EL (cell line): ENCODE results near the gene TRDN.
"Not testable (repeated sequence)": the region's sequence is repeated elsewhere in the genome, so short reads cannot be mapped to it uniquely, and the experiment has no call there.

Experiments
- DNase-seq: peaks from one replicate; pipeline ENCODE4 v3.0.0-alpha.2; 2016

TRDN gene

DNA sequence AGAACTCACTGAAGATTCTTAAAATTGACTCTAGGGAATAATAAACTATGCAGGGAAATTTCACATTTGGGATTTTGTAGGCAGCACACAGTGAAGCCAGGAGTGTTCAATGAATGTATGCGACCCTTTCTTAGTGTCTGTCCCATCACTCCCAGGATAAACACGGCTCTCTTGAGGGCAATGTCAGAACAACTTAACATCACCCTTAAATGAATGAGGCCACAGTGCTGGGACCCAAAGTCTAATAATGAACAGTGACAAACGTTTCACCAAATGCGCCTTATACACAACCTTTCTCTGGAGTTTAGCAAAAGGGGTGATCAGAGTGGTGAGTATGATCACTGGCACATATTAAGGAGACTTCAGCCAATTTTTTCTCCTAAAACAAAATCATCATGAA lies 403.4 kb downstream of the TRDN start:
- no peak for DNase-seq

DNA sequence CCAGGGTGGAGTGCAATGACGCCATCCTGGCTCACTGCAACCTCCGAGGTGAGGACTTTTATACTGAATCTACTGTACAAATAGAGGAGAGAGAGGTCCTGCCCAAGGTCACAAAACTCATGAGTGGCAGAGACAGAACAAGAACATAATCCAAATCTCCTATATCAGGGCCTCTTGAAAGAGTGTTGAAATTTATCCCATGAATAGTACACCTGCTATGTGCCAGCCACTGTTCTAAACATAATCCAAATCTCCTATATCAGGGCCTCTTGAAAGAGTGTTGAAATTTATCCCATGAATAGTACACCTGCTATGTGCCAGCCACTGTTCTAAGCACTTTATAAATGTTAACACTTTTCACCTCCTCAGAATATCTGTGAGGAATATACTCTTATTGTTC lies 409.0 kb downstream of the TRDN start:
- not testable (repeated sequence) for DNase-seq

DNA sequence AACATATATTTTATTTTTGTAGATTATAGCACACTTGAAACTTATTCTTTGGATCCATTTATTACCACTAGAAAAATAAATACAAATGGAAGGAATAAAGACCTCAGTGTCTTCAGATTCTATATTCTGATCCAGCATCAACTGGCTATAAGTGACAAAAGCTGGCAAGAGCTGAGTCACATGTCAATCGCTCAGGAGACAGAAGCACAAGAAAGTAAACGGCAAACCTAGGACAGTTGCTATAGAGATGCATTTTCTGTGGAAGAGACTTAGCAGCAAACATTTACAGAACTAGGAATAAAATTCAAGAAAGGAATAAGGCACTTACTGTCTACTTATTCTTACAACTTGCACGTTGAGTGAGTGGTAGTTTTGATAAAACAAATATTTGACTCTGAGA lies 410.4 kb downstream of the TRDN start:
- DNase-seq, result no peak

DNA sequence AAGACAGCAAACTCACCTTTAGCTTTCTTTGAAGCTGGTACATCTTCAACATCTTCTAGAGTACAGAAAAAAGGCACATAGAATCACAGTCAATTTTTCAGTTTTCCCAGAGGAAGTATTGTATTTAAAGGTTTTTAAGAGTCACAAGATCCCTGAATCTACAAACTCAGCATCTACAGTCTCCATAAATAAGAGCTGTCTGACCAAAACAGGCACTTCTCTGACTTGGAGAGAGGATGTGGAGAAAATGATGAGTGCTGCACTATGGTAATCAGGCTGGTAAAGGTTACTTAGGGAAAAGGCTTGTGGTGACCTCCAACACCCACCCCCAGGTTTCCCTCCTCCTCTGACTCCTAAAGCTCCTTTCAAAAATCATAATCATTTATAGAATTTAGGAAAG lies 412.7 kb downstream of the TRDN start:
- DNase-seq, result no peak

DNA sequence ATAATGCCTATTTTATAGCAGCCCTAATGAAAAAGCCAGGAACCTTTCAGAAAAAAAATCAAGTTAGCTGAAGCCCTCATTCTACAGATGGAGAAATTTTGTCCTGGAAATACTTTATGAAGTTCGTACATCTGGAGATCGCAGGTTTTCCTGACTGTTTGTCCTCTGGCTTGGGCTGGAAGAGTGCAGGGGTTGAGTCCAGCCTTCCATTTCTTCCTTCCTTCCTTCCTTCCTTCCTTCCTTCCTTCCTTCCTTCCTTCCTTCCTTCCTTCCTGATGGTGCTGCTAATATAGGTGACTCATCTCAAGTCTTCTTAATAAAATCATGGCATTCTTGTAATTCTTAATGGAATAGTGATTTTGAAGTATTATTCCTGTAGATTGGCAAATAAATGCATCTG lies 413.3 kb downstream of the TRDN start:
- DNase-seq, result no peak

DNA sequence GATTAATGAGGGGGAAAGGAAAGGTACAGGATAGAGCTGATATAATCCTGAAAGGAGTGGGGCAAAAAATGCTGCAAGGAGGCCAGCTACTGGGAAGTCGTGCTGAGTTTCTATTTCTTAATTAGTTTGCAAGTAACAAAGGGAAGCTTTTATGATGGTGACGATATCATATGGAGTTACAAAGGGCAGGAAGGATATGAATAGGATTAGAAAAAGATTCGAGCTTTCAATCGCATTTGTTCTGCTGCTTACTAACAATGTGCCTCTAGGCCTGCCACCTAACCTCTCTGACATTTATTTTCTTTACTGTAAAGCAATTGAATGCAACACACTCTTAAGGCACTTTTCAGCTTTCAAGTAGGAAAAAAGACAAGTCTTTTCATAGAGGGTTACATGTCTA lies 421.5 kb downstream of the TRDN start:
- no peak for DNase-seq

DNA sequence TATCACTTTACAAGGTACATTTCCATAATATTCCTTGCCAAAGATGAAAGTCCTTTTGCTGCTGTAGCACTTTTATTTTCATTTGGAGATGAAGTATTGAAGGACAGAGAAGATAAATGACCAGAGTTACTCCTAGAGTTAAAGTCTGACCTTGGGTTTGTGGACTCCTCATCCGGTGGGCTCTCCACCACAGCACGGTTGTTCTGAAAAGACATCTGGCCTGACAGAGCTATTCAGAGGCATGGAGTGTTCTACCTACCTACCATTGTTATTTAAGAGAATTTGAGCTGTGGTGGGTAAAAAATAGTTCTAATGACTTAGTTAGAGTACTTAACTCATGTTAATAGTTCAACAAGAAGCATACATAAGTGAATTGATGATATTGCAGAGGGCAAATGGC lies 422.3 kb downstream of the TRDN start:
- DNase-seq, result no peak

DNA sequence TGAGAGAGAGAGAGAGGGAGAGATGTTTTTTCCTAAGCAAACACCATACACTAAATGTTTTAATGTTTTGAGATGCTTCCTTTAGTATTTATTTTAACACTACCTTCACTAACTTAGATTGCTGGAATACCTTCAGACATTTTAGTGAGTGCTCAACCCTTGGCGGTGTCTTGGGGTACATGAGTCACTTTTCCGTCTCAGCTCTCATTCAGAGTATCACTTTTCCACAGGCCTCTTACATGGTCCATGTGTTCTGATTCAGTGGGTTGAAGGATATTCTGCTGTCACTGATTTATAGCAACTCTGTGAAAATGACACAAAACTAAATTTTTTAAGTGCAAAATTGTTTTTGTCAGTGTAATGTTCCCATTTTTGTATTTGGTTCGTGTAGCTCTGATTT lies 422.8 kb downstream of the TRDN start:
- no peak for DNase-seq

DNA sequence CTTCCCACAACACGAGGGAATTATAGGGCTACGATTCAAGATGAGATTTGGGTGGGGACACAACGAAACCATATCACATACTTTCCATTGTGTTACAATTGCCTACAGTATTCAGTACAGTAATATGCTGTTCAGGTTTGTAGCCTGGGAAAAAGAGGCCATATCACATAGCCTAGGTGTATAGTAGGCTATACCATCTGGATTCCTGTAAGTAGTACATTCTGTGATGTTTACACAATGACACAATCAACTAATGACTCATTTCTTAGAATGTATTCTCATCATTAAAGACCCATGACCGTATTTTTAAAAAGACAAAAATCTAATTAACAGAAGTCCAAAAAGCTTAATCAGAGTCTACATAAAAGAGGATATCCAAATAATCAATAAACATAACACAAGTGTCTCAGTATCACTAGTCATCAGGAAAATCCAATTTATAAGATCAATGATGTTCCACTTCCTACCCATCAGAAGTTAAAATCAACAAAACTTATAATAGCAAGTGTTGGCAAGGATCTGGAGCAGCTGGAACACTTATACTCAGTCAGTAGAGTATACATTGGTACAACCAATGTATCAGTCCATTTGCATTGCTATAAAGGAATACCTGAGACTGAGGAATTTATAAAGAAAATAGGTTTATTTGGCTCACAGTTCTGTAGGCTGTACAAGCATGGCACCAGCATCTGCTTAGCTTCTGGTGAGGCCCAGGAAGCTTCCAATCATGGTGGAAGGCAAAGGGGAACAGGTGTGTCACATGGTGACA lies 424.8 kb downstream of the TRDN start:
- DNase-seq, result no peak

DNA sequence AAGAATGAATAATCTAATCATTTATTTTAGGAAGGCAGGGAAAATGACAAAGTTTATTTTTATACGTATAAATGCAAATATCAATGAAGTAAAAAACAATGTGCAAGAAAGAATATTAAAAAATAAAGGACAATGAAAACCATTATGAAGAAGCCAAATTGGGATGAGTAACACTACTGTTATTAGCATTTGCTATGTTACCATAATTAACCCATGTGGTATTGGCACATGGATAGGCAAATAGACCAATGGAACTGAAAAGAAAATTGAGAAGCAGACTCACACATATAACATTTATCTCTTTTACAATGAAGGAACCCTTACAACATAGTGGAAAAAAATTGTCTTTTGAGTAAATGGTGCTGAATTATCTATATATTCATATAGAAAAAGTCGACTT lies 426.1 kb downstream of the TRDN start:
- DNase-seq, result no peak

DNA sequence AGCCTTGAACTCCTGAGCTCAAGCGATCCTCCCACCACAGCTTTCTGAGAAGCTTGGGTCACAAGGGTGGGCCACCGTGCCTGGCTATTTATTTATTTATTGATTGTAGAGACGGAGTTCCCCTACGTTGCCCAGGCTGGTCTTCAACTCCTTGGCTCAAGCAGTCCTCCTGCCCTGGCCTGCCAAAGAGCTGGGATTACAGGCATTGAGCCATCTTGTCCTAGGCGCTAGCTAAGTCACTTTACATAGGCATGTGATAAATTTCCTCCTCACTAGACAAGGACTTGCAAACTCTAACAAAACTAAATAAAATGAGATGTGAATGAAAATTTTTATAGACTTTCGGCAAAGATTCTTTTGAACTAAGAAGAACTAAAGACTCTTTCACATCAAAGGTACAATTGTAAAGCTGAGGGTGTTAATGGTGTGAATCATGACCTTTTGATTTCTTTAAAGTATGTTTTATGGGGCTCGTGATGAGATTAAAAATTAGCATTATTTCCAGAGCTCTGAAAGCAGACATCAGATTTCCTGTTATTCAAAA lies 428.7 kb downstream of the TRDN start:
- no peak for DNase-seq

DNA sequence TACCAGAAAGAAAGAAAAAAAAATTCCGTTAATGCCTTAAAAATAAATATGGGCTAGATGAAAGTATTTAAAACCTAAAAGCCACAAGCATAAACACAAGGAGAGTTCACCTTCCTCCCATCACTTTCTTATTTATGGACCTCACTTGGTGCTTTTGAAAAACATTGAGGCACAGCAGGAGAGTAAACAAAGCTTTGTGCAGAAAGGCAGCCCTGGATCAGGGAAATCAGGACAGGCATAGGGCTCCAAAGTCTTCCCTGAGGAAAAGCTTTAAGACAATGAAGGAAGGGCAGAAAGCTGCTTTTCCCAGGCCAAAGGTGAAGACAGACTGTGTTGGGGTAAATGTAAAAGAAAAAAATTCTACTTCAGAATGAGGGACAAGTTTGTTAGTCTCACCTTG lies 432.8 kb downstream of the TRDN start:
- no peak for DNase-seq

DNA sequence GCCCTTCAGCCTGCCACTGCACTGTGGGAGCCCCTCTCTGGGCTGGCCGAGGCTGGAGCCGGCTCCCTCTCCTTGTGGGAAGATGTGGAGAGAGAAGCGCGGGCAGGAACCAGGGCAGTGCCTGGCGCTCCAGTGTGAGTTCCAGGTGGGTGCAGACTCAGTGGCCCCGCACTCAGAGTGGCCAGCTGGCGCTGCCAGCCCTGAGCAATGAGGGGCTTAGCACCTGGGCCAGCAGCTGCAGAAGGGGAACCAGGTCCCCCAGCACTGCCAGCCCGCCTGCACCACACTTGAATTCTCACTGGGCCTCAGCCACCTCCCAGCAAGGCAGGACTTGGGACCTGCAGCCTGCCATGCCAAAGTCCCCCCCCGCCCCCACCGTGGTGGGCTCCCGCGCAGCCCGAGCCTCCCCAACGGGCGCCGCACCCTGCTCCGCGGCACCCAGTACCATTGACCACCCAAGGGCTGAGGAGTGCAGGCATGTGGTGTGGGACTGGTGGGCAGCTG lies 434.8 kb downstream of the TRDN start:
- DNase-seq, result no peak

DNA sequence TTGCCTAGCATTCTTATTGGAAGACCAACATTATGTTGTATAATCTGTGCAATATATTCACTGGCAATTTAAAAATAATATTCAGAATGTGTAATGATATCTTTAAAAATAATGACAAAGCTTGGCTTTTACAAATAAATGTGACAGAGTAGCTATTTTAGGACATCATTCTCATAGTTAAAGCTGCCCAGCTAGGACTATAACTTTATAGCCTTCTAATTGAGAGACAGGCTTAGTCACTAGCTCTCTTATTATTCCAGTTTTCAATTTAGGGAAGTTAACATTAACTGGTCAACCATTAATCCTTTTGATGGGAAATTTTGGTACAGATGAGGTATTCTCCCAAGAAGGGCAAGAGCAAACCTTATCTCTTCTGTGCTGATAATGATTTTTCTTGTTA lies 443.5 kb downstream of the TRDN start:
- DNase-seq, result no peak

DNA sequence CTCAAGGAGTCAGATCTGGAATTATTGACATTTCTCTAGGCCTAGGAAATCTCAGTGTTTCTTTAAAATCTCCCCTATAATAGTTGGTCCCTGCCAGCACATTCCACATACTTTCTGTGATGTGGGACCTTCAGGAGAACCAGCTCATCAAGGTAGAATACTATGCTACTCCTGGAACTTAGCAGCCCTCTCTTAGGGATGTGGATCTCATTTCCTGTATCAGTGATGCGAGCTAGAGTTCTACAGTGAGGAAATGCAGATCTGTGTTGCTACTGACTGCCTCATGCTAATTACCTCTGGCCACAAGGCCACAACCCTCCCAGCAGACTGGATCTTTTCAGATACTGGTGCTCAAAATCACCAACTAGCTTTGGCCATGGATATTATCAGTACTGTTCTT lies 446.9 kb downstream of the TRDN start:
- DNase-seq, result no peak

DNA sequence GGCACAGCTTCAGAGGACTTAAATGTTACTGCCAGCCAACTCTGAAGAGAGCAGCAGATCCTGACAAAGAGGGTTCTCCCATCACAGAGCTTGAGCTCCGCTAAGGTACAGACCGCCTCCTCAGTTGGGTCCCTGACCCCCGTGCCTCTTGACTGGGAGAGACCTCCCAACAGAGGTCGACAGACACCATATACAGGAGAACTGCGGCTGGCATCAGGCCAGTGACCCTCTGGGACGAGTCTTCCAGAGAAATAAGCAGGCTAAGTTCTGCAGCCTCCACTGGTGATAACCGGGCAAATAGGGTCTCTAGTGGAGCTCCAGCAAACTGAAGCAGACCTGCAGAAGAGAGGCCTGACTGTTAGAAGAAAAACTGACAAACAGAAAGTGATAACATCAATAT lies 453.8 kb downstream of the TRDN start:
- DNase-seq, result no peak

DNA sequence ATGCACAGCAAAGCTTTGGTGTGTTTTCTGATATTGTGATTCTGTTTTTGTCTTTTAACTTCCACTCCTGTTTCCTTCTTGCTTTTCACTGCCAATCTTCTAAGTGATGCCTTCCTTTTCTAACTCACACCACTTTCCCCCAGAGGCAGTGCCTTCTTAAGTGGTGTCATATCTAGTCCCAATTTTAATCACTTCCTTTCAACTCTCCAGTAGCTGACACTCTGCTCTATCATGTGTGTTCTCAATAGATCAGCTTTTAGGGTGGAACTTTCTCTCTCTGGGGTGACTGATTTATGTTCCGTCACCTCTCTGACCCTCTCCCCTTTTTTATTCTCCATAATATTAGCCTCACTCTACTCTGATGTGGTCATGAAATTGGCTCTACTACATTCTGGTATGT lies 460.0 kb downstream of the TRDN start:
- no peak for DNase-seq

DNA sequence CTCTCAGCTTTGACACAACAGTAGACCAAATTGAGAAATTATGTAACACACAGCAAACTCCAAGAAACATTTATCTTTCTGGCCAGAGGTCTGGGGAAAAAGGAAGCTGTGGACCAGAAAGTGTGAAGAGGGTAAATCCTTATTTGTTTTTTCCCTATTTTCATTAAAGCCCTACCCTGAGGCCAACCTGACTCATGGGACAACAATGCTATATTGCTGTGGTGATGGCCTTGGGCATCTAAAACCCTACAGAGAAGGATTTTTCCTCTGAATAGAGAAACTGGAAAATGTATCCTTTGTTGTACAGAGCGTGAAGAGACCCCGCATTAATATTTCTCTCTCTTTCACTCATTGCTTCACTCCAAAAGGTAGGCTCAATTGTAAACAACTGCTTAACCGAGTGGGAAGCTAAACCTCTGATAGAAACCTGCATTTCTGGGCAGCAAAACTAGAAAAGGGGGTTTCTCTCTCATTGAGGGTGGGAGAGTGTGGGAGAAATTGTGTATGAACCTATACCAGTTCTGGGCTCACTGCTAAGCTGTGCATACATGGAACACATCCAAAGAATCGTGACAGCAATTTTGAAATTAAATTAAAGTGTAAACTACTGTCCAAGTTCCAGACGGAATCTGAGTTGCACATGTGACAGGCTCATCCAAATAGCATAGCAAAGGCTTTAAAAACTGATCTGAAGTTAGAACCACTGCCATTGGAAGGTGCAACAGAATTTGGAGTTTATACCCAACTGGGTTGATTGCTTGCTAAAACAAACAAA lies 465.2 kb downstream of the TRDN start:
- DNase-seq, result no peak

DNA sequence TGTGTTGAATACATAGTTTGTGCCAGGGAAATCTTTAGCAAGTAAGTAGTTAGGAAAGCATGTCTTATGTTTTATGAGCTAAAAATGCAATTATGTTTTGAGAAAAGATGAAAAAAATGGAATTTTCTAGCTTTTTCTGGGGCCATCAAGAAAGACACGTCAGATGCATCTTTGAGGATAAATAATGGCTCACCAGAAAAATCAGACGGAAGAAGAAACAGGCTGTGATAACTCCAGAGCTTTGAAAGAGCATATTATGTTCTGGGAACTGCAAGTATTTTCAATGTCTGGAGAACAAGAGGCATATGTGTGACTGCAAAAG lies 467.0 kb downstream of the TRDN start:
- DNase-seq, result no peak

DNA sequence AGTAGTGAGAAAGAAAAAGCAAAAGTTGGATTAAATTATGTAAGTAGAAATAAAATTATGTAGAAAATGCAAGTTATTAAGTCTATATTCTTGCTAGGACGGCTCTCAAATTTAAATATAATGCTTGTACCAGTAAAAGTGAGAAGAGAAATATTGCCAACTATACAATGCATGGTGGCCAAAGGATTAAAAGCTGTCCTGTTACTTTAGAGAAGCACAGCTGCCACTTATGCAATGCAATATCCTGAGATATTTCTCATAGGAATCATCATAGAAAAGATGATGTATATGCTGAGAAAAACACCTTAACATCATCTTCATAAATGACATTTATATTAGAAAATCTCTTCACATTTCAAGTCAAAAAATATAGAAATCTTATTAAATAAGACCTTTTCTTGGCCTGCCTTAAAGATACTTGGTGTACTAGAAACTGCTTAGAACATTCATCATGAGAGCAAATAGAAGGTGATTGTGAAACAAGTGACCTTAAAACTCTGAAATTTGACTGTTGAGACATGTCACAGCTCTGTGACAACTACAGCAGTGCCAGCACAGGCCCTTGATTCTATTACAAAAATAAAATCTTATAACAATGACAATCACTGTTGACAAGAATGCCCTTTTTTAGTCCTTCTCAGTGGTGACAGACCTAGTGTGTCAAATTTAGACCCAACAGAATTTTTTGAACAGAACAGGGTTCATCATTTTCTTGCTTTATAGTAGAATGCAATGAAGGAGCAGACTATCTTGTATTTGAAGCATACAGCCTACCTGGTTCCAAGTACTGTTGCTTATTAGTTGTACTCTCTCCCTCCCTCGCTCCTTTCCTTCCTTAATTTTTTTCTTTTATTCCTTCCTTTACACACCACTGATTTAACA lies 467.6 kb downstream of the TRDN start:
- DNase-seq, result no peak

DNA sequence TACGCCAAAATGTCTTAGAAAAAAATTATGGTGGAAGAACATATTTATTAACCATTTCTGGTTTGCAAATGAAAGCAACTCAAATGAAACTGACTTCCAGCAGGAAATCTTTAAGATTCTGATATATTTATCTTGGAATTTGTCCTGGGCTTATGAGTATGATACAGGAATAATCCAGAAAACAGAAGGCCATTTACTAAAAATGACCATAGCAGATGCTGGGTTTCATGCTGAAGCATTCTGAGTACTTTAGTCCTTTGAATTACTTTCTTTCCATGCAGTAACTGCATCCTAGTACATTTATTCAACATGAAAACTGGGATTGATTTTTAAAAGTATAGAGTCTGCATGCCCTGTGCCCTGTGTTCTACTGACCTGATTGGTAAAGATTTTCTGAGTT lies 468.3 kb downstream of the TRDN start:
- DNase-seq, result no peak
